ENCODE data around the gene PCNX2. TPM values are rescaled to one million over a fixed set of nuclear protein-coding genes. Genes with fewer than 3 reads are reported as not detected.

PCNX2 gene
- total and polyA plus RNA-seq, 2 experiments from 2014 or later, result 42.9 to 88.3 TPM

DNA sequence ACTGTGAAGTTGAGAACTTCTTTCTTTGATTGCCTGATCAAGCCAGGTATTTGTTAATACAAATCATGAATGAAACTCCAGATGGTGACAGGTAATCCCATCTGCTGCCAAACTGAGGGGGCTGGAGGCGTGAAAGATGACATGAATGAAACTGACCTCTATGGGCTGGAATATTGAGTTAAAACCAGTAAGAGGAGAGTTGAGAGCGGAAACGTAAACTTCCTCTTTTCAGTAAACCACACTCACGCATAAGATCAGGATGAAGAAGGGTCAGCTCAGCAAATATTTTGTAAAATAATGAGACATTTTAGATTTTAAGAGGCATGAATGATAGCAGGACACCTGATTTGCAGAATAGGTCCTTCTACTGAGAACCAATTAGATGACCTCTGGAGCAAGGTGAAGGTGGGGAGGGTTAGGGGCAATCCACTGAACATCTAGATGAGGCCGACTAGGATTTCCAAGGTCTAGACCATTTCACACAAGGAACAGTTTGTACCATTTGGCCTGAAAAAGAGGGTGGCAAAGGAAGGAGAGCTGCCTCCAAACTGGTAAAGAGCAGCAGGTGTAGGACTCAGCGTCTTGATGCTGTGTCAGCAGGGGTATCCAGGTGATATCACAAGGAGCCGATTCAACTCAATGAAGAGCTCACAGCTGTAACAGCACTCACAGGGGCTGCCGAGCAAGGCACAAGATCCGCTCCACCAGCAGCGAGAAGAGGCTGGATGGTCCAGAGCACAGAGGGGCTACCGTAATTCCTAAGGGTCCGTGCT is 212.6 kb downstream of the PCNX2 start:
- H3K27me3 ChIP-seq (ENCODE audit: insufficient read depth), result no peaks in the 10 kb centered on the region
- H4K20me1 ChIP-seq (replicated peaks; ENCODE audit: insufficient read depth), result no peaks in the 10 kb centered on the region
- peaks cover 33% of the 10 kb centered on the region for H3K36me3 Mint-ChIP-seq (ENCODE audit: low read depth)
- H3K9me3 Mint-ChIP-seq, result no peaks in the 10 kb centered on the region; the same call in 2 of the 3 replicates
- no peak overlapping the region for H3K4me3 ChIP-seq
- no peak overlapping the region for H2AFZ ChIP-seq
- H3K27me3 Mint-ChIP-seq (ENCODE audit: insufficient read depth, low read depth, poor library complexity), result peaks cover 2% of the 10 kb centered on the region
- peaks cover 15% of the 10 kb centered on the region for H3K36me3 ChIP-seq (ENCODE audit: insufficient read depth)
- peak overlapping the region; percentile 32; the same call in 1 of the 2 replicates for H3K27ac Mint-ChIP-seq
- DNase-seq (ENCODE audit: low spot score) (no peak), ATAC-seq (no peak)
- no peaks in the 10 kb centered on the region for H3K79me2 ChIP-seq (replicated peaks; ENCODE audit: insufficient read depth)
- no peaks in the 10 kb centered on the region for H3K4me1 ChIP-seq (ENCODE audit: insufficient read depth)
- H3K4me1 Mint-ChIP-seq, result peaks cover 7% of the 10 kb centered on the region
- TF ChIP-seq, protein P1, sequence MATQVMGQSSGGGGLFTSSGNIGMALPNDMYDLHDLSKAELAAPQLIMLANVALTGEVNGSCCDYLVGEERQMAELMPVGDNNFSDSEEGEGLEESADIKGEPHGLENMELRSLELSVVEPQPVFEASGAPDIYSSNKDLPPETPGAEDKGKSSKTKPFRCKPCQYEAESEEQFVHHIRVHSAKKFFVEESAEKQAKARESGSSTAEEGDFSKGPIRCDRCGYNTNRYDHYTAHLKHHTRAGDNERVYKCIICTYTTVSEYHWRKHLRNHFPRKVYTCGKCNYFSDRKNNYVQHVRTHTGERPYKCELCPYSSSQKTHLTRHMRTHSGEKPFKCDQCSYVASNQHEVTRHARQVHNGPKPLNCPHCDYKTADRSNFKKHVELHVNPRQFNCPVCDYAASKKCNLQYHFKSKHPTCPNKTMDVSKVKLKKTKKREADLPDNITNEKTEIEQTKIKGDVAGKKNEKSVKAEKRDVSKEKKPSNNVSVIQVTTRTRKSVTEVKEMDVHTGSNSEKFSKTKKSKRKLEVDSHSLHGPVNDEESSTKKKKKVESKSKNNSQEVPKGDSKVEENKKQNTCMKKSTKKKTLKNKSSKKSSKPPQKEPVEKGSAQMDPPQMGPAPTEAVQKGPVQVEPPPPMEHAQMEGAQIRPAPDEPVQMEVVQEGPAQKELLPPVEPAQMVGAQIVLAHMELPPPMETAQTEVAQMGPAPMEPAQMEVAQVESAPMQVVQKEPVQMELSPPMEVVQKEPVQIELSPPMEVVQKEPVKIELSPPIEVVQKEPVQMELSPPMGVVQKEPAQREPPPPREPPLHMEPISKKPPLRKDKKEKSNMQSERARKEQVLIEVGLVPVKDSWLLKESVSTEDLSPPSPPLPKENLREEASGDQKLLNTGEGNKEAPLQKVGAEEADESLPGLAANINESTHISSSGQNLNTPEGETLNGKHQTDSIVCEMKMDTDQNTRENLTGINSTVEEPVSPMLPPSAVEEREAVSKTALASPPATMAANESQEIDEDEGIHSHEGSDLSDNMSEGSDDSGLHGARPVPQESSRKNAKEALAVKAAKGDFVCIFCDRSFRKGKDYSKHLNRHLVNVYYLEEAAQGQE (IDR thresholded peaks at IDR 0.05; ENCODE audit: unreplicated experiment), result no peak
- TF ChIP-seq JUNB (IDR thresholded peaks at IDR 0.05; ENCODE audit: unreplicated experiment), result no peak
- TF ChIP-seq EZH2 (IDR thresholded peaks at IDR 0.05; ENCODE audit: low read depth, unreplicated experiment), result no peak
- no peak for TF ChIP-seq CREB1 (CRISPR knock-in tag; IDR thresholded peaks at IDR 0.05; ENCODE audit: low read depth)
- TF ChIP-seq, protein P2, sequence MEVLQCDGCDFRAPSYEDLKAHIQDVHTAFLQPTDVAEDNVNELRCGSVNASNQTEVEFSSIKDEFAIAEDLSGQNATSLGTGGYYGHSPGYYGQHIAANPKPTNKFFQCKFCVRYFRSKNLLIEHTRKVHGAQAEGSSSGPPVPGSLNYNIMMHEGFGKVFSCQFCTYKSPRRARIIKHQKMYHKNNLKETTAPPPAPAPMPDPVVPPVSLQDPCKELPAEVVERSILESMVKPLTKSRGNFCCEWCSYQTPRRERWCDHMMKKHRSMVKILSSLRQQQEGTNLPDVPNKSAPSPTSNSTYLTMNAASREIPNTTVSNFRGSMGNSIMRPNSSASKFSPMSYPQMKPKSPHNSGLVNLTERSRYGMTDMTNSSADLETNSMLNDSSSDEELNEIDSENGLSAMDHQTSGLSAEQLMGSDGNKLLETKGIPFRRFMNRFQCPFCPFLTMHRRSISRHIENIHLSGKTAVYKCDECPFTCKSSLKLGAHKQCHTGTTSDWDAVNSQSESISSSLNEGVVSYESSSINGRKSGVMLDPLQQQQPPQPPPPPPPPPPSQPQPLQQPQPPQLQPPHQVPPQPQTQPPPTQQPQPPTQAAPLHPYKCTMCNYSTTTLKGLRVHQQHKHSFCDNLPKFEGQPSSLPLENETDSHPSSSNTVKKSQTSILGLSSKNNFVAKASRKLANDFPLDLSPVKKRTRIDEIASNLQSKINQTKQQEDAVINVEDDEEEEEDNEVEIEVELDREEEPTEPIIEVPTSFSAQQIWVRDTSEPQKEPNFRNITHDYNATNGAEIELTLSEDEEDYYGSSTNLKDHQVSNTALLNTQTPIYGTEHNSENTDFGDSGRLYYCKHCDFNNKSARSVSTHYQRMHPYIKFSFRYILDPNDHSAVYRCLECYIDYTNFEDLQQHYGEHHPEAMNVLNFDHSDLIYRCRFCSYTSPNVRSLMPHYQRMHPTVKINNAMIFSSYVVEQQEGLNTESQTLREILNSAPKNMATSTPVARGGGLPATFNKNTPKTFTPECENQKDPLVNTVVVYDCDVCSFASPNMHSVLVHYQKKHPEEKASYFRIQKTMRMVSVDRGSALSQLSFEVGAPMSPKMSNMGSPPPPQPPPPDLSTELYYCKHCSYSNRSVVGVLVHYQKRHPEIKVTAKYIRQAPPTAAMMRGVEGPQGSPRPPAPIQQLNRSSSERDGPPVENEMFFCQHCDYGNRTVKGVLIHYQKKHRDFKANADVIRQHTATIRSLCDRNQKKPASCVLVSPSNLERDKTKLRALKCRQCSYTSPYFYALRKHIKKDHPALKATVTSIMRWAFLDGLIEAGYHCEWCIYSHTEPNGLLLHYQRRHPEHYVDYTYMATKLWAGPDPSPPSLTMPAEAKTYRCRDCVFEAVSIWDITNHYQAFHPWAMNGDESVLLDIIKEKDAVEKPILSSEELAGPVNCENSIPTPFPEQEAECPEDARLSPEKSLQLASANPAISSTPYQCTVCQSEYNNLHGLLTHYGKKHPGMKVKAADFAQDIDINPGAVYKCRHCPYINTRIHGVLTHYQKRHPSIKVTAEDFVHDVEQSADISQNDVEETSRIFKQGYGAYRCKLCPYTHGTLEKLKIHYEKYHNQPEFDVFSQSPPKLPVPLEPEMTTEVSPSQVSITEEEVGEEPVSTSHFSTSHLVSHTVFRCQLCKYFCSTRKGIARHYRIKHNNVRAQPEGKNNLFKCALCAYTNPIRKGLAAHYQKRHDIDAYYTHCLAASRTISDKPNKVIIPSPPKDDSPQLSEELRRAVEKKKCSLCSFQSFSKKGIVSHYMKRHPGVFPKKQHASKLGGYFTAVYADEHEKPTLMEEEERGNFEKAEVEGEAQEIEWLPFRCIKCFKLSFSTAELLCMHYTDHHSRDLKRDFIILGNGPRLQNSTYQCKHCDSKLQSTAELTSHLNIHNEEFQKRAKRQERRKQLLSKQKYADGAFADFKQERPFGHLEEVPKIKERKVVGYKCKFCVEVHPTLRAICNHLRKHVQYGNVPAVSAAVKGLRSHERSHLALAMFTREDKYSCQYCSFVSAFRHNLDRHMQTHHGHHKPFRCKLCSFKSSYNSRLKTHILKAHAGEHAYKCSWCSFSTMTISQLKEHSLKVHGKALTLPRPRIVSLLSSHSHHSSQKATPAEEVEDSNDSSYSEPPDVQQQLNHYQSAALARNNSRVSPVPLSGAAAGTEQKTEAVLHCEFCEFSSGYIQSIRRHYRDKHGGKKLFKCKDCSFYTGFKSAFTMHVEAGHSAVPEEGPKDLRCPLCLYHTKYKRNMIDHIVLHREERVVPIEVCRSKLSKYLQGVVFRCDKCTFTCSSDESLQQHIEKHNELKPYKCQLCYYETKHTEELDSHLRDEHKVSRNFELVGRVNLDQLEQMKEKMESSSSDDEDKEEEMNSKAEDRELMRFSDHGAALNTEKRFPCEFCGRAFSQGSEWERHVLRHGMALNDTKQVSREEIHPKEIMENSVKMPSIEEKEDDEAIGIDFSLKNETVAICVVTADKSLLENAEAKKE (CRISPR knock-in tag; IDR thresholded peaks at IDR 0.05), result no peak
- TF ChIP-seq STAT1 (IDR thresholded peaks at IDR 0.05; ENCODE audit: unreplicated experiment), result no peak
- TF ChIP-seq POLR2AphosphoS5 (IDR thresholded peaks at IDR 0.05; ENCODE audit: low read depth), result no peak
- no peak for TF ChIP-seq ZNF114 (CRISPR knock-in tag; IDR thresholded peaks at IDR 0.05)
- TF ChIP-seq, protein P3, sequence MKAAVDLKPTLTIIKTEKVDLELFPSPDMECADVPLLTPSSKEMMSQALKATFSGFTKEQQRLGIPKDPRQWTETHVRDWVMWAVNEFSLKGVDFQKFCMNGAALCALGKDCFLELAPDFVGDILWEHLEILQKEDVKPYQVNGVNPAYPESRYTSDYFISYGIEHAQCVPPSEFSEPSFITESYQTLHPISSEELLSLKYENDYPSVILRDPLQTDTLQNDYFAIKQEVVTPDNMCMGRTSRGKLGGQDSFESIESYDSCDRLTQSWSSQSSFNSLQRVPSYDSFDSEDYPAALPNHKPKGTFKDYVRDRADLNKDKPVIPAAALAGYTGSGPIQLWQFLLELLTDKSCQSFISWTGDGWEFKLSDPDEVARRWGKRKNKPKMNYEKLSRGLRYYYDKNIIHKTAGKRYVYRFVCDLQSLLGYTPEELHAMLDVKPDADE (IDR thresholded peaks at IDR 0.05), result no peak
- TF ChIP-seq EZH2phosphoT487 (IDR thresholded peaks at IDR 0.05; ENCODE audit: unreplicated experiment), result no peak
- no peak overlapping the region for H3K4me3 Mint-ChIP-seq
- no peak overlapping the region for H3K4me2 ChIP-seq
- no peaks in the 10 kb centered on the region for H3F3A ChIP-seq (replicated peaks; ENCODE audit: low read depth)
- no peak overlapping the region for H3K27ac ChIP-seq (ENCODE audit: low read depth)
- no peaks in the 10 kb centered on the region for H3K9me2 ChIP-seq (ENCODE audit: insufficient read depth)
